ENCODE measurements around the gene TEX48. TPM values are rescaled to one million over a fixed set of nuclear protein-coding genes. Genes with fewer than 3 reads are reported as not detected.

The TEX48 gene
- polyA plus RNA-seq, 1 of the 3 experiments (the other 2 are of a cell fraction), result 0.46 TPM

- TF ChIP-seq TCF12 (IDR thresholded peaks at IDR 0.05), result no peak
- no peak for TF ChIP-seq RCOR1 (IDR thresholded peaks at IDR 0.05; ENCODE audit: low read length)
- TF ChIP-seq ZBTB33 (IDR thresholded peaks at IDR 0.05; ENCODE audit: borderline replicate concordance, low read depth), result no peak
- TF ChIP-seq MXI1 (IDR thresholded peaks at IDR 0.05; ENCODE audit: low read depth, low read length), result no peak
- TF ChIP-seq NFIC (IDR thresholded peaks at IDR 0.05; ENCODE audit: borderline replicate concordance), result no peak
- no peak for TF ChIP-seq GABPA (IDR thresholded peaks at IDR 0.05; ENCODE audit: low read depth)
- no peak for TF ChIP-seq FOXM1 (IDR thresholded peaks at IDR 0.05; ENCODE audit: low read depth)
- TF ChIP-seq RXRA (IDR thresholded peaks at IDR 0.05; ENCODE audit: borderline replicate concordance, low read depth), result no peak
- TF ChIP-seq NRF1 (IDR thresholded peaks at IDR 0.05; ENCODE audit: low read depth, low read length), result no peak
- no peak for TF ChIP-seq POLR2AphosphoS5 (IDR thresholded peaks at IDR 0.05; ENCODE audit: low read depth, low read length)
- TF ChIP-seq YY1 (IDR thresholded peaks at IDR 0.05; ENCODE audit: low read depth), result no peak
- no peak for TF ChIP-seq TEAD4 (IDR thresholded peaks at IDR 0.05; ENCODE audit: borderline replicate concordance, insufficient read depth)
- TF ChIP-seq ELF1 (IDR thresholded peaks at IDR 0.05), result no peak
- no peak for TF ChIP-seq SMC3 (IDR thresholded peaks at IDR 0.05; ENCODE audit: low read depth, low read length)
- TF ChIP-seq EZH2phosphoT487 (IDR thresholded peaks at IDR 0.05; ENCODE audit: borderline replicate concordance, low read depth), result no peak
- TF ChIP-seq PBX3 (IDR thresholded peaks at IDR 0.05), result no peak
- TF ChIP-seq JUND (IDR thresholded peaks at IDR 0.05), result no peak
- TF ChIP-seq REST (IDR thresholded peaks at IDR 0.05; ENCODE audit: low read depth, low read length), result no peak
- TF ChIP-seq TAF1 (IDR thresholded peaks at IDR 0.05; ENCODE audit: borderline replicate concordance, low read depth, low read length), result no peak
- H3K4me2 ChIP-seq, result no peak overlapping the region
- ChIA-PET POLR2A (no interaction called here), CTCF (no interaction called here)
- H3F3A ChIP-seq (replicated peaks; ENCODE audit: insufficient read depth), result peaks cover 17% of the 10 kb centered on the region
- H3K9me3 ChIP-seq, result no peaks in the 10 kb centered on the region
- H4K20me1 ChIP-seq (ENCODE audit: insufficient read depth), result no peaks in the 10 kb centered on the region
- no peak overlapping the region for H3K4me3 ChIP-seq (ENCODE audit: low read depth in 2 of 2, low read length in 1 of 2)
- no peak overlapping the region for H3K9ac ChIP-seq
- no peaks in the 10 kb centered on the region for H3K36me3 ChIP-seq (replicated peaks in 1 of 2; ENCODE audit: control insufficient read depth in 1 of 2, insufficient read depth in 2 of 2, low read length in 1 of 2)
- DNase-seq, result no peak
- H2AFZ ChIP-seq (ENCODE audit: low read depth), result no peak overlapping the region
- H3K4me1 ChIP-seq (ENCODE audit: control insufficient read depth in 1 of 2, insufficient read depth in 2 of 2, low read depth in 1 of 2, low read length in 1 of 2), result peaks cover 0 to 15% of the 10 kb centered on the region in 2 experiments; a peak in 3 of 4 replicates
- no peaks in the 10 kb centered on the region for H3K27me3 ChIP-seq (ENCODE audit: insufficient read depth)
- H3K27ac ChIP-seq (ENCODE audit: low read depth in 2 of 2, low read length in 1 of 2), result no peak overlapping the region
- no peaks in the 10 kb centered on the region for H3K9me2 ChIP-seq
- no peaks in the 10 kb centered on the region for H3K79me2 ChIP-seq (ENCODE audit: insufficient read depth)
- WGBS (ENCODE audit: low lambda C conversion rate), result 81% methylated on average over 5 of the region's 5 CpGs
Measured at GRCh38 chr9:114729706-114730105, 47.7 kb upstream of the TEX48 start.
